ENCODE data around the gene SKP2.
A peak's percentile ranks its signal among the peaks of the same experiment; 100 is the strongest.
"Not testable (repeated sequence)": the region's sequence is repeated elsewhere in the genome, so short reads cannot be mapped to it uniquely, and the experiment has no call there.

SKP2 gene

GRCh38 chr5:36158144-36158543, 6.2 kb downstream of the SKP2 start:
- no peak for DNase-seq

DNA sequence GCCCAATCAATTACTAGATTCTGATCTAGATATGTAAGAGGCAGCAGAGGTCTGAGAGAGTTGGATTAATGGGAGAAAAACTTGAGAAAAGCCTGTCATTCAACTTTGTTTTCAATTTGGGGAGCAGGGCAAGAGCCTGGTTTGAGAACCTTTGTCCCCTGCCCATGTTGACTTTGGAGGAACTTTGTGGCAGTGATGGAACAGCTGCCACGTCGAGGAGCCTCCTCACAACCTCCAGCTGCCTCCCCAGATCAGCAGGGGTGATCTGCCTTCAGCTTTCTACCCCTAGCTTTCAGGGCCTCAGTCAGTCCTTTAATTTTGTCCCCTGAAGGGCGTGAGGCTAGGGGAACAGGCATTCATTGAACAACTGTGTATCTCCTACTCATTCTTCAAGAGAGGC, 8.7 kb downstream of the SKP2 start:
- no peak for DNase-seq

- DNase-seq = no peak
These were observed 9.4 kb downstream of the SKP2 start for GRCh38 chr5:36161361-36161760.

DNA sequence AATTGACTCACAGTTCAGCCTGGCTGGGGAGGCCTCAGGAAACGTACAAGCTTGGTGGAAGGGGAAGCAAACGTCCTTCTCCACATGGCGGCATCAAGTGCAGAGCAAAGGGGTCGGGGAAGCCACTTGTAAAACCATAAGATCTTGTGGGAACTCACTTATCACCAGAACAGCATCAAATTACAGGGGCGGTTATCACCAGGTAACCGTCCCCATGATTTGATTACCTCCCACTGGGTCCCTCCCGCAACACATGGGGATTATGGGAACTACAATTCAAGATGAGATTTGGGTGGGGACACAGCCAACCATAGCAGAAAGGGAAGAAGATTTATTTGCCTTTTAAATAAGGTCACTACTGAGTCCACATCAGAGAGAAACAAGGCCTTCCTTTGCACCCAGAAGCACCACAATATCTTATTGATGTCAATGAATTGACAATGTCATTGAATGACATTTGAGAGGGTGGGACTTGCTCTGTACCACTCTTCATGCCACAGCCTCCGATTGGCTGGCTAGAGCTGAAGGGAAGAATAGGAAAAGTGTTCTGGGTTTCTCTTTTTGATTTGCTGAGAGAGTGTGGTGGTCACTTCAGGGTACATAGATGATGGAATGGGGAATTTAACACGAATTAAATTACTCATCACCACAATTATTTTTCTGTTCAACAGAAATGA, 11.0 kb downstream of the SKP2 start:
- no peak for DNase-seq

- DNase-seq = no peak
These were observed 12.6 kb downstream of the SKP2 start for GRCh38 chr5:36164461-36164860.

- no peak for DNase-seq
These were observed 16.8 kb downstream of the SKP2 start for GRCh38 chr5:36168737-36169136.

- no peak for DNase-seq
These were observed 19.0 kb downstream of the SKP2 start for GRCh38 chr5:36170832-36171424.

GRCh38 chr5:36172599-36172998, 20.7 kb downstream of the SKP2 start:
- no peak for DNase-seq

DNA sequence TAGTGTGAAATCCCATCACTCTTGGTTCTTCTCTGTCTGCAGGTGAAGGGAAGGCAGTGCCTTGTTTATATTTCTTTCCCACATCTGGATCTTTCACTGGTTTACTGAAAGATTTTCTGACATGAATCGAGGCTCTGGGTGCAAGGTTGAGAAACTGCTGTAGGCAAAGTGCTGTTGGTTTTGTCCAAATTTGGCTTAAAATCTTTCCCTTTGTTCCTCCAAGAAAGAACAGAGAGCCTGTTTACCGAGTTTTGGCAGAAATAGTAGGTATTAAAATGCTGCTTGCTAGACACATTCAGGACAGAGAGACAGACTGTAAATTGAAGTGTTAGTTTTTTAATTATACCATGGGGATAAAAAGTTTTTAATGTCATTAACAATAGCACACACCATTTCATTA, 21.5 kb downstream of the SKP2 start:
- DNase-seq = no peak

DNA sequence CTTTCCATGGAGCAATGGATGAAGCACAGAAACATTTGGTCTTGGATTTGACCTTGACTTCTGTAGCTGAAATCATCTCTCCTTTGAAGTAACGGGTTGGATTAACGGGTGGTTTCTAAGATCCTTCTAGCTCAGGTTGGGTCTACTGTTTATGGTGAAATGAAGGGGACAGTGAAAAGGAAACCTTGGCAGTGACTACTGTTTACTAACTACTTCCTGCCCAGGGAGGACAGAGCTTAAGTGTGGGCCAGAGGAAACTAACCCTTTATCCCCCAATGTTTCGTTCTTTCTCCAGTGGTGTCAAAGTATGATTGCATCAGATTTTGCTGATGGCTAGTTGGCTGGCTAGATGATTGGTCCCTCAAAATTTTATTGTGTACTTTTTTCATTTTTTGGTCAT, 22.2 kb downstream of the SKP2 start:
- DNase-seq = no peak

DNA sequence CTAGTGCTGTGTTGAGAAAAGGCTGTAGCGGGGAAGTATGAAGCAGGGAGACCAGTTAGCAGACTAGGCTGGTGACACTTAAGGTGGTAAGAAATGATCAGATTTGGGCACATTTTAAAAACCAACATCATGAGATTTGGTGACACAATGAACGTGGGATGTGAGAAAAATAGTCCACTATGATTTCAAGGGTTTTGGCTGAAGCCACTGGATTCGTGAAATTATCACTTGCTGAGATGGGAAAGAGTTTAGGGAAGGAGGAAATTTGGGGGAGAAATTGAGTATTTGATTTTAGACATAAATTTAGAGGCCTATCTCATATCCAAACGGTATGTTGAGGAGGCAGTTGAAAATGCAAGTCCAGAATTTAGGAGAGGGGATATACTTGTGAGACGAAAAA, 23.1 kb downstream of the SKP2 start:
- DNase-seq = no peak

- DNase-seq = no peak
These were observed 25.2 kb downstream of the SKP2 start for GRCh38 chr5:36177154-36177553.

- DNase-seq = peak; percentile 27 to 63
These were observed 26.0 kb downstream of the SKP2 start for GRCh38 chr5:36177715-36178523.

GRCh38 chr5:36178524-36178890, 26.6 kb downstream of the SKP2 start:
- DNase-seq = no peak

- no peak for DNase-seq
These were observed 28.0 kb downstream of the SKP2 start for GRCh38 chr5:36179950-36180349.

GRCh38 chr5:36180556-36181350, 28.8 kb downstream of the SKP2 start:
- DNase-seq = no peak

DNA sequence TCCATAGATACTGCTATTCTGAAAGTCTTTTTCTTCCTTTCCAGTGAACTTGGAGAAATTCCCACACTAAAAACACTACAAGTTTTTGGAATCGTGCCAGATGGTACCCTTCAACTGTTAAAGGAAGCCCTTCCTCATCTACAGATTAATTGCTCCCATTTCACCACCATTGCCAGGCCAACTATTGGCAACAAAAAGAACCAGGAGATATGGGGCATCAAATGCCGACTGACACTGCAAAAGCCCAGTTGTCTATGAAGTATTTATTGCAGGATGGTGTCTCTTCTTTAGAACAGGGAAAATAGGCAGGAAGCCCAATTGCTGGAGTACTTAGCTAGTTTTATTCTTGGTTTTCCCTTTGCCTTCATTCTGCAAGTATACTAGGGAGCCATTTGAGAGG, 29.9 kb downstream of the SKP2 start:
- DNase-seq = no peak

GRCh38 chr5:36184408-36184807, 32.5 kb downstream of the SKP2 start:
- DNase-seq = not testable (repeated sequence)

GRCh38 chr5:36193746-36194145, 41.8 kb downstream of the SKP2 start:
- no peak for DNase-seq

- no peak for DNase-seq
These were observed 46.4 kb downstream of the SKP2 start for GRCh38 chr5:36198281-36198680.

DNA sequence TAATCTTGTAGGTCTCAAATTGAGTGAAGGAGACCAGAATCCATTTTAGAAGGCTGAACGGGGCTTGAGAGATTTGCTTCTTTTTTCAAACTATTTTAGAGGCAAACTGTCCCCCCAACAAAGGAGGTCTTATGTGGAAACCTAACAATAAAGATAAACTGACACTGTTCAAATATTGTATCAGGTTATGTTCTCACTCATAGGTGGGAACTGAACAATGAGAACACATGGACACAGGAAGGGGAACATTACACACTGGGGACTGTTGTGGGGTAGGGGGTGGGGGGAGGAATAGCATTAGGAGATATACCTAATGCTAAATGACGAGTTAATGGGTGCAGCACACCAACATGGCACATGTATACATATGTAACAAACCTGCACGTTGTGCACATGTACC, 46.9 kb downstream of the SKP2 start:
- DNase-seq = peak; percentile 47 to 67

DNA sequence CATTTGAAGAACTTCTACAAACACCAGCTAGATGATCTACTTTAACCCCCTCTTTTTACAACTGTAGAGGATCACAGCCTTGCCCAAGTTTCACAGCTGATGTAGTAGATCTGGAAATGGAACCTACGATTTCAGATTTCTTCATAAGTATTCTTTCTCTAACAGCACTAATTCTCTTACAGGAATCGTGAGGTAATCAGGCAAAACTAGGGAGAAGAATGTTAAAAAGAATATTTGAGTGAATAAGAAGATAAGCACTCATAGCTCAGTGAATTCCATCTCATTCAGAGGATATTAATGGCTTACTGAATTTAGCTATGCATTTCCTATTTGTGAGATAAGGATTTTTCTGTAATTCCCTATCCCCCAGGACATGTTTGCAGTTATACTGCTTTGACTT, 47.7 kb downstream of the SKP2 start:
- DNase-seq = no peak

- no peak for DNase-seq
These were observed 48.6 kb downstream of the SKP2 start for GRCh38 chr5:36200513-36200912.
